ENCODE data around the gene HS6ST2.
"Not testable (repeated sequence)": the region's sequence is repeated elsewhere in the genome, so short reads cannot be mapped to it uniquely, and the experiment has no call there.

Gene HS6ST2

GRCh38 chrX:132933170-132933569, 25.3 kb downstream of the HS6ST2 start:
- DNase-seq = no peak

- no peak for DNase-seq
Observed at GRCh38 chrX:132924426-132924825, 34.0 kb downstream of the HS6ST2 start.

GRCh38 chrX:132918523-132918922, 39.9 kb downstream of the HS6ST2 start:
- DNase-seq = no peak

- DNase-seq = no peak
Observed at GRCh38 chrX:132916349-132916748, 42.1 kb downstream of the HS6ST2 start.

GRCh38 chrX:132909643-132910042, 48.8 kb downstream of the HS6ST2 start:
- no peak for DNase-seq

- no peak for DNase-seq
Observed at GRCh38 chrX:132908891-132909290, 49.5 kb downstream of the HS6ST2 start.

- DNase-seq = no peak
Observed at GRCh38 chrX:132900633-132901293, 57.7 kb downstream of the HS6ST2 start.

GRCh38 chrX:132887569-132887968, 70.9 kb downstream of the HS6ST2 start:
- DNase-seq = no peak

GRCh38 chrX:132883358-132883915, 75.0 kb downstream of the HS6ST2 start:
- no peak for DNase-seq

- DNase-seq = not testable (repeated sequence)
Observed at GRCh38 chrX:132880753-132881152, 77.7 kb downstream of the HS6ST2 start.

GRCh38 chrX:132877954-132878536, 80.4 kb downstream of the HS6ST2 start:
- no peak for DNase-seq

GRCh38 chrX:132876523-132877338, 81.7 kb downstream of the HS6ST2 start:
- no peak for DNase-seq

GRCh38 chrX:132875650-132876522, 82.5 kb downstream of the HS6ST2 start:
- DNase-seq = no peak

- DNase-seq = no peak
Observed at GRCh38 chrX:132862562-132862961, 95.9 kb downstream of the HS6ST2 start.

- DNase-seq = no peak
Observed at GRCh38 chrX:132861076-132861475, 97.4 kb downstream of the HS6ST2 start.

GRCh38 chrX:132860200-132860599, 98.2 kb downstream of the HS6ST2 start:
- DNase-seq = no peak

GRCh38 chrX:132858018-132858417, 100.4 kb downstream of the HS6ST2 start:
- no peak for DNase-seq

- DNase-seq = no peak
Observed at GRCh38 chrX:132855780-132856341, 102.6 kb downstream of the HS6ST2 start.

- DNase-seq = no peak
Observed at GRCh38 chrX:132853040-132853439, 105.4 kb downstream of the HS6ST2 start.

GRCh38 chrX:132848296-132848970, 110.0 kb downstream of the HS6ST2 start:
- DNase-seq = no peak

GRCh38 chrX:132843363-132843762, 115.1 kb downstream of the HS6ST2 start:
- no peak for DNase-seq

Measured in T1000 (cell line).